K562 (cell line): Measurements from ENCODE around the gene TLX2. TPM values are rescaled to one million over a fixed set of nuclear protein-coding genes. Genes with fewer than 3 reads are reported as not detected.

ENCODE experiments used
- ATF2 ChIP-seq: sonication (generic); formaldehyde crosslinking; IDR thresholded peaks from 2 replicates; pipeline ENCODE4 v1.8.1; 2022; ENCODE audit warnings: missing genetic modification reagents
- CEBPG ChIP-seq, 3 experiments: fragments of 200-800 bp in 1 of 3; sonication (Bioruptor generic) in 1 of 3; sonication (generic) in 1 of 3; formaldehyde crosslinking in 1 of 3; IDR thresholded peaks in 2 of 3; conservative IDR thresholded peaks in 1 of 3; 2 replicates each; pipeline versions ENCODE4 v1.6.1 to v1.8.0; 2016 to 2022; ENCODE audit warnings: missing compliant biosample characterization in 2 of 3, missing genetic modification characterization in 2 of 3, mild to moderate bottlenecking in 1 of 3, missing genetic modification reagents in 1 of 3
- E2F6 ChIP-seq, 2 experiments: IDR thresholded peaks; 2 replicates each; pipeline ENCODE4 v1.6.1; 2011; ENCODE audit warnings: borderline replicate concordance in 1 of 2, control low read depth in 1 of 2, low read depth in 1 of 2, low read length in 1 of 2, mild to moderate bottlenecking in 1 of 2, mixed read lengths in 1 of 2, moderate library complexity in 1 of 2; ENCODE audit not compliant: insufficient read depth in 1 of 2, insufficient read length in 1 of 2, poor library complexity in 1 of 2, severe bottlenecking in 1 of 2; ENCODE audit errors: extremely low read depth in 1 of 2
- ELF2 ChIP-seq: fragments of 250-450 bp; sonication (Bioruptor Pico); IDR thresholded peaks from 2 replicates; pipeline ENCODE4 v1.5.0; 2021; ENCODE audit warnings: mild to moderate bottlenecking
- KAT7 ChIP-seq: sonication (generic); formaldehyde crosslinking; IDR thresholded peaks from 2 replicates; pipeline ENCODE4 v1.8.0; 2022; ENCODE audit warnings: missing genetic modification reagents, mild to moderate bottlenecking, borderline replicate concordance
- MITF ChIP-seq: IDR thresholded peaks from 2 replicates; pipeline ENCODE4 v1.6.1; 2014; ENCODE audit warnings: antibody characterized with exemption
- PHB2 ChIP-seq: fragments of 450-650 bp; IDR thresholded peaks from 2 replicates; pipeline ENCODE4 v1.6.1; 2017; ENCODE audit warnings: low read depth
- SP1 ChIP-seq: sonication (generic); formaldehyde crosslinking; IDR thresholded peaks from 2 replicates; pipeline ENCODE4 v1.8.1; 2022; ENCODE audit warnings: mild to moderate bottlenecking, missing genetic modification reagents
- STAT5A ChIP-seq: IDR thresholded peaks from 2 replicates; pipeline ENCODE4 v1.6.1; 2012; ENCODE audit warnings: low read length, inconsistent platforms, borderline replicate concordance
- TEAD1 ChIP-seq, 2 experiments: fragments of 450-650 bp in 1 of 2; sonication (generic) in 1 of 2; formaldehyde crosslinking; IDR thresholded peaks; 2 replicates each; pipeline versions ENCODE4 v1.4.0 to v1.8.0; 2020 to 2022; ENCODE audit warnings: mild to moderate bottlenecking in 2 of 2, missing genetic modification reagents in 1 of 2
- TFAP4 ChIP-seq: sonication (generic); formaldehyde crosslinking; IDR thresholded peaks from 2 replicates; pipeline ENCODE4 v1.8.0; 2022; ENCODE audit warnings: missing genetic modification reagents, mild to moderate bottlenecking, moderate library complexity, borderline replicate concordance
- TOE1 ChIP-seq, 2 experiments: fragments of 450-650 bp in 1 of 2; sonication (generic) in 1 of 2; formaldehyde crosslinking in 1 of 2; IDR thresholded peaks; 2 replicates each; pipeline versions ENCODE4 v1.7.1 to v1.8.0; 2016 to 2022; ENCODE audit warnings: borderline replicate concordance in 2 of 2, mild to moderate bottlenecking in 2 of 2, antibody characterized with exemption in 1 of 2, inconsistent platforms in 1 of 2, low read depth in 1 of 2, missing genetic modification reagents in 1 of 2, moderate library complexity in 1 of 2
- U2AF1 ChIP-seq: fragments of 200-400 bp; formaldehyde crosslinking; optimal IDR thresholded peaks from 2 replicates; pipeline ENCODE3; 2017; ENCODE audit warnings: mild to moderate bottlenecking, low read depth, low read length, moderate library complexity
- ZMIZ1 ChIP-seq, 2 experiments: fragments of 150-350 bp in 1 of 2; IDR thresholded peaks; 2 replicates each; pipeline ENCODE4 v1.6.1; 2012 to 2016; ENCODE audit warnings: low read depth in 2 of 2, low read length in 2 of 2, mild to moderate bottlenecking in 1 of 2, moderate library complexity in 1 of 2
- ZNF253 ChIP-seq: fragments of 250-450 bp; sonication (Bioruptor Pico); conservative IDR thresholded peaks from 2 replicates; pipeline ENCODE4 v1.6.1; 2021; ENCODE audit warnings: mild to moderate bottlenecking
- polyA plus RNA-seq, 8 experiments: library from polyadenylated mRNA; depleted of rRNA in 4 of 8; stranded (reverse) in 5 of 8; unstranded in 3 of 8; fragments of >200 nt; fragmentation: Nextera tagmentation in 2 of 8; fragmentation: Illumina TruSeq in 1 of 8; extraction: Ambion mirVana in 2 of 8; extraction: Trizol in 1 of 8; gene quantifications; 2 replicates each; pipeline versions ENCODE4 v1.2.1 to v1.2.3, GENCODE V29; 2011 to 2014; ENCODE audit warnings: inconsistent platforms in 1 of 8, missing spikeins in 1 of 8
- total RNA-seq, 7 experiments: library from RNA; depleted of rRNA in 6 of 7; stranded (reverse); fragments of >200 nt in 6 of 7; fragmentation: Illumina TruSeq in 2 of 7; extraction: Trizol in 2 of 7; gene quantifications; 2 replicates each; pipeline versions ENCODE4 v1.2.1 to v1.2.3, GENCODE V29; 2011 to 2021; ENCODE audit warnings: low replicate concordance in 1 of 7

Gene TLX2
- total and polyA plus RNA-seq, 9 of the 15 experiments (the other 6 are each of a cell fraction or from before 2014, with no cell fraction given) = not detected

- peak in 1 of 2 experiments; percentile 50; a peak in 1 of 4 replicates for TF ChIP-seq ZMIZ1 (IDR thresholded peaks at IDR 0.05; ENCODE audit: low read depth in 2 of 2, low read length in 2 of 2)
- peak; percentile 42 to 45 for TF ChIP-seq E2F6 (IDR thresholded peaks at IDR 0.05; ENCODE audit: borderline replicate concordance in 1 of 2, extremely low read depth in 1 of 2, insufficient read depth in 1 of 2, insufficient read length in 1 of 2, low read depth in 1 of 2, low read length in 1 of 2, poor library complexity in 1 of 2, severe bottlenecking in 1 of 2)
- TF ChIP-seq ELF2 (CRISPR knock-in tag) = peak; percentile 80
- no peak for TF ChIP-seq ATF2
- peak; percentile 74; the same call in 1 of the 2 replicates for TF ChIP-seq KAT7 (CRISPR knock-in tag)
- peak; percentile 64; the same call in 1 of the 2 replicates for TF ChIP-seq TFAP4 (CRISPR knock-in tag)
- TF ChIP-seq CEBPG (CRISPR knock-in tag; IDR thresholded peaks at IDR 0.05) = no peak
- no peak for TF ChIP-seq CEBPG (tag; conservative IDR thresholded peaks at IDR 0.05 in 1 of 2, IDR thresholded peaks at IDR 0.05 in 1 of 2)
- TF ChIP-seq U2AF1 = no peak
- 0 out of 2 replicates have a peak, but pooled peaks have one; percentile 36 for TF ChIP-seq PHB2
- no peak for TF ChIP-seq STAT5A
- TF ChIP-seq SP1 = peak; percentile 72
- no peak for TF ChIP-seq TOE1 (IDR thresholded peaks at IDR 0.05; ENCODE audit: borderline replicate concordance)
- TF ChIP-seq TOE1 (CRISPR knock-in tag; IDR thresholded peaks at IDR 0.05; ENCODE audit: borderline replicate concordance, low read depth) = no peak
- no peak; the same call in 1 of the 2 replicates for TF ChIP-seq MITF
- no peak for TF ChIP-seq ZNF253
- peak; percentile 9 to 59; a peak in 3 of 4 replicates for TF ChIP-seq TEAD1 (CRISPR knock-in tag; IDR thresholded peaks at IDR 0.05)
Measured at GRCh38 chr2:74529357-74530238, 15.3 kb downstream of the TLX2 start, which contains the start of the genes AUP1 and HTRA2 (continued).
